ENCODE results near the gene STK17B.

The STK17B gene

GRCh38 chr2:196173505-196173904, 2.1 kb upstream of the STK17B start:
- H3K27me3 ChIP-seq (ENCODE audit: control insufficient read depth, low read length) = no peaks in the 10 kb centered on the region
- H3K27ac ChIP-seq (ENCODE audit: low read depth, low read length) = peak overlapping the region; percentile 99
- peaks cover 66% of the 10 kb centered on the region for H3K36me3 ChIP-seq (ENCODE audit: control insufficient read depth, low read length)
- H3K4me1 ChIP-seq (ENCODE audit: control insufficient read depth, low read length) = peaks cover 58% of the 10 kb centered on the region
- H3F3A ChIP-seq (ENCODE audit: control insufficient read depth, insufficient read depth) = peaks cover 39% of the 10 kb centered on the region
- no peaks in the 10 kb centered on the region for H3K9me3 ChIP-seq (ENCODE audit: control insufficient read depth, insufficient read depth, low read length)
- H3K9me2 ChIP-seq (replicated peaks; ENCODE audit: control insufficient read depth, low read length) = no peaks in the 10 kb centered on the region
- H4K20me1 ChIP-seq (ENCODE audit: control insufficient read depth, insufficient read depth, low read depth, low read length) = 0 out of 2 replicates have a peak, but pooled peaks cover 5% of the 10 kb centered on the region
- peak overlapping the region; percentile 79 for H3K4me3 ChIP-seq (ENCODE audit: low read length)
- peaks cover 69% of the 10 kb centered on the region for H3K79me2 ChIP-seq (ENCODE audit: control insufficient read depth, low read length)
- TF ChIP-seq EZH2phosphoT487 (IDR thresholded peaks at IDR 0.05; ENCODE audit: borderline replicate concordance, low read length) (no peak), CTCF (IDR thresholded peaks at IDR 0.05; ENCODE audit: low read depth, low read length, poor library complexity, severe bottlenecking) (no peak)
- peak overlapping the region; percentile 80 for H3K4me2 ChIP-seq (ENCODE audit: low read length)

GRCh38 chr2:196172951-196173350, 1.6 kb upstream of the STK17B start:
- TF ChIP-seq CTCF (IDR thresholded peaks at IDR 0.05; ENCODE audit: low read depth, low read length, poor library complexity, severe bottlenecking) (no peak), EZH2phosphoT487 (IDR thresholded peaks at IDR 0.05; ENCODE audit: borderline replicate concordance, low read length) (no peak)
- Histone ChIP-seq H3K9me3 (ENCODE audit: control insufficient read depth, insufficient read depth, low read length) (no peaks in the 10 kb centered on the region), H3K27me3 (ENCODE audit: control insufficient read depth, low read length) (no peaks in the 10 kb centered on the region), H3K79me2 (ENCODE audit: control insufficient read depth, low read length) (peaks cover 75% of the 10 kb centered on the region), H3K4me3 (ENCODE audit: low read length) (peak overlapping the region; percentile 79), H3K27ac (ENCODE audit: low read depth, low read length) (peak overlapping the region; percentile 99), H3K4me1 (ENCODE audit: control insufficient read depth, low read length) (peaks cover 56% of the 10 kb centered on the region), H3F3A (ENCODE audit: control insufficient read depth, insufficient read depth) (peaks cover 38% of the 10 kb centered on the region), H4K20me1 (ENCODE audit: control insufficient read depth, insufficient read depth, low read depth, low read length) (0 out of 2 replicates have a peak, but pooled peaks cover 7% of the 10 kb centered on the region), H3K4me2 (ENCODE audit: low read length) (peak overlapping the region; percentile 80), H3K36me3 (ENCODE audit: control insufficient read depth, low read length) (peaks cover 71% of the 10 kb centered on the region), H3K9me2 (replicated peaks; ENCODE audit: control insufficient read depth, low read length) (no peaks in the 10 kb centered on the region)

GRCh38 chr2:196171946-196172345, 568 bp upstream of the STK17B start:
- H3K4me2 ChIP-seq (ENCODE audit: low read length) = peak overlapping the region; percentile 80
- peaks cover 81% of the 10 kb centered on the region for H3K36me3 ChIP-seq (ENCODE audit: control insufficient read depth, low read length)
- H3K27me3 ChIP-seq (ENCODE audit: control insufficient read depth, low read length) = no peaks in the 10 kb centered on the region
- peaks cover 83% of the 10 kb centered on the region for H3K79me2 ChIP-seq (ENCODE audit: control insufficient read depth, low read length)
- no peaks in the 10 kb centered on the region for H3K9me3 ChIP-seq (ENCODE audit: control insufficient read depth, insufficient read depth, low read length)
- H4K20me1 ChIP-seq (ENCODE audit: control insufficient read depth, insufficient read depth, low read depth, low read length) = peaks cover 13% of the 10 kb centered on the region
- peak overlapping the region; percentile 79 for H3K4me3 ChIP-seq (ENCODE audit: low read length)
- H3K9me2 ChIP-seq (replicated peaks; ENCODE audit: control insufficient read depth, low read length) = no peaks in the 10 kb centered on the region
- no peak for TF ChIP-seq CTCF (IDR thresholded peaks at IDR 0.05; ENCODE audit: low read depth, low read length, poor library complexity, severe bottlenecking)
- TF ChIP-seq EZH2phosphoT487 (IDR thresholded peaks at IDR 0.05; ENCODE audit: borderline replicate concordance, low read length) = no peak
- peak overlapping the region; percentile 99 for H3K27ac ChIP-seq (ENCODE audit: low read depth, low read length)
- H3K4me1 ChIP-seq (ENCODE audit: control insufficient read depth, low read length) = peaks cover 55% of the 10 kb centered on the region
- peaks cover 34% of the 10 kb centered on the region for H3F3A ChIP-seq (ENCODE audit: control insufficient read depth, insufficient read depth)
